HG03442 (cell line): Measurements from ENCODE around the gene TUBA1B.
A peak's percentile ranks its signal among the peaks of the same experiment; 100 is the strongest.
"Not testable (repeated sequence)": the region's sequence is repeated elsewhere in the genome, so short reads cannot be mapped to it uniquely, and the experiment has no call there.

Experiments used
- ATAC-seq: cut with Tn5 transposase; IDR thresholded peaks from one replicate; pipeline ENCODE4 v1.9.1; 2021; ENCODE audit warnings: mild to moderate bottlenecking, moderate library complexity; ENCODE audit not compliant: unreplicated experiment

TUBA1B gene

GRCh38 chr12:49131051-49131893 lies at the start of gene TUBA1B:
Gene TUBA1B (minus strand): TSS chr12:49131395. CDS start chr12:49131300, 95 bp downstream.
- ATAC-seq = peak; percentile 62

DNA sequence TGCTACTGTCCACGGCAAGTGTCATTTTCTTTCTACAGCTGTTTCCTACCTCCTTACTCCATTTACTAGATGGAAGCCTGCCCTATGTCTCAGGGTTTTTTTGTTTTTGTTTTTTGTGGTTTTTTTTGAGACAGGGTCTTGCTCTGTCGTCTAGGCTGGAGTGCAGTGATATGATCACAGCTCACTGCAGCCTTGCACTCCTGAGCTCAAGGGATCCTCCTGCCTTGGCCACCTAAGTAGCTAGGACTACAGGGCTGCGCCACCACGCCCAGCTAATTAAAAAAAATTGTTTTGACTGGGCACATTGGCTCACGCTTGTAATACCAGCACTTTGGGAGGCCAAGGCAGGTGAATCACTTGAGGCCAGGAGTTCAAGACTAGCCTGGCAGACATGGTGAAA lies 43.0 kb upstream of the TUBA1B start:
- ATAC-seq = no peak

DNA sequence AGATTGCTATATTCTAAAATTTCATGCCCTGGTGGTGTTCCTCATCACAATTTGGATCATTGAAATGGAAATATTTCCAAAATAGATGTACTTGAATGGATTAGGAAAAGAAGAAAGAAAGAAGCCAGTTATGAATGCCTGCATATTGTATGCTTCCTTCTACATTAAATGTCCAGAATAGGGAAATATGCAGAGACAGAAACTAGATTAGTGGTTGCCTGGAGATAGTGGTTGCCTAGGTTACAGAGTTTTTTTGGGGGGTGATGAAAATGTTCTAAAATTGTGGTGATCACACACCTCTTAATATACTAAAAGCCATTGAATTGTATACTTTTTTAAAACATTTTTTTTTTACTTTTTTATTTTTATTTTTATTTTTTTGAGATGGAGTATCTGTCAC lies 39.7 kb upstream of the TUBA1B start:
- no peak for ATAC-seq

DNA sequence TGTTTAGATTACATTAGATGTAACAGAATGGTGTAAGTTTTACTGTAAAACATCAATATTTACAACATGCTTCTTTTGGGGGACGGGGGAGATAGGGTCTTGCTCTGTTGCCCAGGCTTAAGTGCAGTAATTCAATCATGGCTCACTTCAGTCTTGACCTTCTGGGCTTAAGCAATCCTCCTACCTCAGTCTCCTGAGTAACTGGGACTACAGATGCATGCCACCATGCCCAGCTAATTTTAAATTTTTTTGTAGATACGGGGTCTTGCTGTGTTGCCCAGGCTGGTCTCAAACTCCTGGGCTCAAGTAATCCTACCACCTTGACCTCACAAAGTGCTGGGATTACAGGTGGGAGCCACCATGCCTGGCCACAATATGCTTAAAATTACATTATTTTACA lies 33.9 kb upstream of the TUBA1B start:
- no peak for ATAC-seq

- ATAC-seq = not testable (repeated sequence)
These were observed 30.7 kb upstream of the TUBA1B start for GRCh38 chr12:49161901-49162300.

DNA sequence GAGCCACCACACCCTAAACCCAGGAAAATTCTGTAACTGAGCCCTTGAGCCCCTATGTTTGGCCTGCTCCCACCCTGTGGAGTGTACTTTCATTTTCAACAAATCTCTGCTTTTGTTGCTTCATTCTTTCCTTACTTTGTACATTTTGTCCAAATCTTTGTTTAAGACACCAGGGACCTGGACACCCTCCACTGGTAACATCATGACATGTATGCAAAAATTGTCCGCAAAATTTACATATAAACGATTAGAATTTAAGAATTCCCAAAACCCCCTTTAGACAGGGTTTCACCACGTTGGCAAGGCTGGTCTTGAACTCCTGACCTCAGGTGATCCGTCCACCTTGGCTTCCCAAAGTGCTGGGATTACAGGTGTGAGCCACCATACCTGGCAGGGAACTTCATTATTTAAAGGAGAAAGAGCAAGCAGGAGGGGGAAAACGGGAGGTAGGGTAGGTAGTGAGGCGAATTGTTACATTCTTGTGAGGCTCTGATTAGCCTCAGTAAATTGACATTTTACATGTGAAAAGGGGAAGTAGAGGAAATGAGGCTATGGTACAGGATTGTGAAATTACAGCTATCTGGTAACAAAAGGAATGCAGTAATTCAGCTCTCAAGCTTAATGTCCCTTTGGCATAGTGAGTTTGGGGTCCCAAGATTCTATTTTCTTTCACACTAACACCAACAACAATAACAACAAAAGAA lies 30.0 kb upstream of the TUBA1B start:
- no peak for ATAC-seq

GRCh38 chr12:49160399-49160798 lies 29.2 kb upstream of the TUBA1B start:
- no peak for ATAC-seq

- no peak for ATAC-seq
These were observed 23.0 kb upstream of the TUBA1B start for GRCh38 chr12:49154221-49154620.

- ATAC-seq = no peak
These were observed 16.2 kb upstream of the TUBA1B start for GRCh38 chr12:49147384-49147783.

GRCh38 chr12:49146406-49146805 lies 15.2 kb upstream of the TUBA1B start:
- ATAC-seq = no peak

- ATAC-seq = no peak
These were observed 13.2 kb upstream of the TUBA1B start for GRCh38 chr12:49144384-49144783.

GRCh38 chr12:49138999-49139398 lies 7.8 kb upstream of the TUBA1B start:
- no peak for ATAC-seq

- no peak for ATAC-seq
These were observed 7.4 kb upstream of the TUBA1B start for GRCh38 chr12:49138587-49138986.

DNA sequence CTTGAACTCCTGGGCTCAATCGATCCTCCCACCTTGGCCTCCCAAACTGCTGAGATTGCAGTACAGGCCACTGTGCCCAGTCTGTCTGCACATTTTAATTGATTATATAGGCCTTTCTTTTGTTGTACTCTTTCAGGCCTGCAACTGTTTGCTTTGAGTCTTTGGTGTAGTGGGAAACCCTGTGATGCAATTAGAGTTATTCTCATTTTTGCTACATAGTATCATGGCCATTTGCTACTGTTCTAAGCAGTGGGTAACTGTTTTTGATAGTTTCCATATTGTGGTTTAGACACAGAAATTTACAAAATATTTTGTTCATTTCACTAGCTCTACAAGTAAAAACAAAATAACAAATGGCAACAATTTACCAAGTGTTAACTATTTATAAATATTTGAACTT lies 6.3 kb upstream of the TUBA1B start:
- ATAC-seq = no peak

DNA sequence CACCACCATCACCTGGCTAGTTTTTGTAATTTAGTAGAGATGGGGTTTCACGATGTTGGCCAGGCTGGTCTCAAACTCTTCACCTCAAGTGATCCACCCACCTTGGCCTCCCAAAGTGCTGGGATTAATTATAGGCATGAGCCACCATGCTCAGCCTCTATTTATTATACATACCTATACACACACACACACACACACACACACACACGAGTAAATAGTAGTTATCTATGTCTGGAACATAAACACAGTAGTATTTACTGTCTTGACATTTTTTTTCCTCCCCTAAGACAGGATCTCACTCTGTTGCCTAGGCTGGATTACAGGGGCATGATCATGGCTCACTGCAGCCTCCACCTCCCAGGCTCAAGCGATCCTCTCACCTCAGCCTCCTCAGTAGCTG lies 5.8 kb upstream of the TUBA1B start:
- not testable (repeated sequence) for ATAC-seq

DNA sequence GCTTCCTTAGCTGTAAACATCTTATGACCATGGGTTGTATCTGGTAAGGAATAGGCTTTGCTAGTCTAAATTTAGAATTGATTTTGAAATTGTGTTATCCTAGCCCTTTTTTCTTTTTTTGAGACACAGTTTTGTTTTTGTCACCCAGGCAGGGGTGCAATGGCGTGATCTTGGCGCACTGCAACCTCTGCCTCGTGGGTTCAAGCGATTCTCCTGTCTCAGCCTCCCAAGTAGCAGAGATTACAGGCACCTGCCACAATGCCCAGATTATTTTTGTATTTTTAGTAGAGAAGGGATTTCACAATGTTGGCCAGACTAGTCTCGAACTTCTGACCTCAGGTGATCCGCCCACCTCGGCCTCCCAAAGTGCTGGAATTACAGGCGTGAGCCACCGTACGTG lies 2.4 kb upstream of the TUBA1B start:
- ATAC-seq = no peak

DNA sequence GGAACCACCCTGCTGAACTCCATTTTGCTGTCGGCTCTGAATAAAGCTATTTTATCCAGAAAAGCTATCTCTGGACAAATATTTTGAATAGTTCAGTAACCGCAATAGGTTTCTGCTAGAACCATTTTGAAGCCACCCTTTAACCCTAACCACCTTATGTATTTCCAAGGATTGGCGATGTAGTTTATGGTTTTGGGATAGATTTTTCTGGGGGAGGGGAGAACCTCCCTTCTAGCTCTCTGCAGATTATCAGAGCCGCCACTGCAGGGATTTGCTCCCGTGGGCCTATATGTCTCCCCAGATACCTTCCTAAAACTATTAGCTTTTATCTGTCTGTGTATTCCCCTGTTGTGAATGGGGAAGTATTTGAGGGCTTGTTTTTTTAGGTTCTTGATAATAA lies 1.8 kb upstream of the TUBA1B start:
- no peak for ATAC-seq

GRCh38 chr12:49131894-49132461 lies 783 bp upstream of the TUBA1B start:
- ATAC-seq = no peak

DNA sequence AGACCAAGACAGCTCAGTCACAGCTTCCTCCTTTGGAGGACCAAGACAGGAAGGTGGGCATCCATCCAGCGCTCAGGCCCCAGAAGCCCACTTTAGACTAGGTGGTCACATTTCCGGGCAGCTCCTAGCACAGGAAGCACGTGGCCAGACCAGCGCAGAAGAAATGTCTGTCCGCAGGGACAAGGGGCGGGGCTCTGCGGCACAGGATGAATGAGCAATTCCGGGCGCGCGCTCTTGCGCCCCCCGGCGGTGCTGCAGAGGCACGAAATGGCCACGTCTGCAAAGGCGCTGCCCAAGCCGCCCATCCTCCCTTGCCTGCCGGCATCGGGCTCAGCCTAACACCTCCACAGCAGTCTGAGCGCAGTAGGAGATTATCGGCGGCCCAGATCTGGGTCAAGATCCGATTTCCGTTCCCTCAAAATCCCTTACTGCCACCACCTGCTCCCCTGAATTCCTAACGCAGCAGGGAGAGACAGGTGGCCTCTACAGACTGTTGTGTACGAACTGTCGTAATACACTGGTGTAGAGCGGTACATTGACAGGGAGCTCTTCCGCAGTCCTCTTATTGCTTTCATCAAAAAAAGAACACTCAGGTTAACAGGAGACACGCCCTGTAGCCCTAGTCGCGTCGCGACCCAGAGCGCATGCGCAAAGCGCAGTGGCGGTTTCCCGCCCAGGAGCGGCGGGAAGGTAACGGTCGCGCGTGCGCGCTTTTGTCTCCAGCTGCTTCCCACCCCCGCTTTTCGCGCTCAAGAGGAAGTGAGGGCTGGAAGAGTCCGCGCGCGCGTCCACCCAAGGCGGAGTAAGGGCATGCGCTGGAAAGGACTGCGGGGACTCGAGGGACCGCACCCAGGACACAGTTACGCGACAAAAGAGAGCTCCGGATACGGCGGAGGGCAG lies 794 bp downstream of the TUBA1B start:
- ATAC-seq = peak; percentile 56

GRCh38 chr12:49129332-49130150 lies 1.7 kb downstream of the TUBA1B start:
- ATAC-seq = no peak
